GM21619 (cell line): ENCODE data around the gene COL4A3.
"Not testable (repeated sequence)": the region's sequence is repeated elsewhere in the genome, so short reads cannot be mapped to it uniquely, and the experiment has no call there.

Experiments used
- ATAC-seq: cut with Tn5 transposase; IDR thresholded peaks from one replicate; pipeline ENCODE4 v1.9.1; 2021; ENCODE audit not compliant: unreplicated experiment

The COL4A3 gene

GRCh38 chr2:227205701-227206100 lies 41.3 kb downstream of the COL4A3 start:
- no peak for ATAC-seq

GRCh38 chr2:227206406-227206805 lies 42.0 kb downstream of the COL4A3 start:
- no peak for ATAC-seq

- ATAC-seq, result no peak
These were observed 43.1 kb downstream of the COL4A3 start for GRCh38 chr2:227207573-227207972.

GRCh38 chr2:227214622-227215041 lies 50.2 kb downstream of the COL4A3 start:
- no peak for ATAC-seq

- no peak for ATAC-seq
These were observed 55.1 kb downstream of the COL4A3 start for GRCh38 chr2:227219312-227220105.

- no peak for ATAC-seq
These were observed 56.7 kb downstream of the COL4A3 start for GRCh38 chr2:227221120-227221519.

- no peak for ATAC-seq
These were observed 57.9 kb downstream of the COL4A3 start for GRCh38 chr2:227222292-227222691.

GRCh38 chr2:227225641-227226040 lies 61.2 kb downstream of the COL4A3 start:
- not testable (repeated sequence) for ATAC-seq

- no peak for ATAC-seq
These were observed 63.7 kb downstream of the COL4A3 start for GRCh38 chr2:227228061-227228667.

GRCh38 chr2:227230151-227230550 lies 65.7 kb downstream of the COL4A3 start:
- ATAC-seq, result no peak

- ATAC-seq, result no peak
These were observed 70.0 kb downstream of the COL4A3 start for GRCh38 chr2:227234429-227234828.

GRCh38 chr2:227237786-227238185 lies 73.4 kb downstream of the COL4A3 start:
- ATAC-seq, result no peak

GRCh38 chr2:227238238-227239237 lies 74.1 kb downstream of the COL4A3 start:
- peak; percentile 57 for ATAC-seq

GRCh38 chr2:227241005-227241404 lies 76.6 kb downstream of the COL4A3 start:
- ATAC-seq, result no peak

GRCh38 chr2:227248876-227249275 lies 84.5 kb downstream of the COL4A3 start:
- no peak for ATAC-seq

- ATAC-seq, result no peak
These were observed 88.4 kb downstream of the COL4A3 start for GRCh38 chr2:227252831-227253230.

GRCh38 chr2:227256605-227257004 lies 92.2 kb downstream of the COL4A3 start:
- ATAC-seq, result no peak

GRCh38 chr2:227257820-227258219 lies 93.4 kb downstream of the COL4A3 start:
- no peak for ATAC-seq

GRCh38 chr2:227260041-227260440 lies 95.6 kb downstream of the COL4A3 start:
- no peak for ATAC-seq

GRCh38 chr2:227267410-227268115 lies 103.1 kb downstream of the COL4A3 start:
- no peak for ATAC-seq

- ATAC-seq, result no peak
These were observed 116.5 kb downstream of the COL4A3 start for GRCh38 chr2:227280895-227281294.
